GM18502 (cell line): ENCODE data around the gene KIAA1328.

ENCODE experiments used
- ATAC-seq: cut with Tn5 transposase; IDR thresholded peaks from one replicate; pipeline ENCODE4 v1.9.1; 2021; ENCODE audit warnings: mild to moderate bottlenecking; ENCODE audit not compliant: unreplicated experiment, poor library complexity

KIAA1328 gene

DNA sequence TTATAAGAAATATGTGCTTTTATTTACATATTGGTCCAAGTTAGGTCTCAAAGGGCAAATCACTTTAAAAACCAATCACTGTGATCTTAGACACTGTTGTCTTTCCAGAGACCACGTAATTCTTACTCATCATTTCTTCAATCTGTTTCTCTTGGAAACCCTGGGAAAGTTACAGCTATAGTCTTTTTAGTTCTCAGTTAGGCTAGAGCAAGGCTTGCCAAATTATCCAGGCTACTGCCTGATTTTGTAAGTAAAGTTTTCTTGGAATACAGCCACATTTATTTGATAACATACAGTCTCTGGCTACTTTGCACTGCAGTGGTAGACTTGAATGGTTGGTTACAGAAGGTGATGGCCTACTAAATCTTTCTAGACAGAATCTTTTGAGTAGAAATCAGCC is 106.0 kb downstream of the KIAA1328 start:
- no peak for ATAC-seq

DNA sequence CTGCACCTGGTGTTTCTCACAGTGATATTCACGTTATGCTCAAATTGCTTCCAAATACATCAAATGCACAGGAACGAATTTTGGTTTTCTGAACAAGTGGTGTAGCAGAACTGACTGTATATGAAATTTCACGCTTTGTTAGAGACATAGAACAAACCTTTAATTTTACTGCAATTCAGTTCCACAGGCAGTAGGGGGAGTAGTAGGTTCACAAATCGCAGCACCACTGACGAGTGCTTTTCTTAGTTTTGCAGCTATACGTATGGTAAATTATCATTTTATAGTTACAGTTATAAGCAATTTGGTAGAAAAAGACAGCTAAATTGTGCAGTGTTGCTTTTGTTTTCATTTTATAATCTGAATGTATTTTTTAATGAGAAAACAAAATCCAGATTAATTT is 113.3 kb downstream of the KIAA1328 start:
- ATAC-seq: peak; percentile 75

DNA sequence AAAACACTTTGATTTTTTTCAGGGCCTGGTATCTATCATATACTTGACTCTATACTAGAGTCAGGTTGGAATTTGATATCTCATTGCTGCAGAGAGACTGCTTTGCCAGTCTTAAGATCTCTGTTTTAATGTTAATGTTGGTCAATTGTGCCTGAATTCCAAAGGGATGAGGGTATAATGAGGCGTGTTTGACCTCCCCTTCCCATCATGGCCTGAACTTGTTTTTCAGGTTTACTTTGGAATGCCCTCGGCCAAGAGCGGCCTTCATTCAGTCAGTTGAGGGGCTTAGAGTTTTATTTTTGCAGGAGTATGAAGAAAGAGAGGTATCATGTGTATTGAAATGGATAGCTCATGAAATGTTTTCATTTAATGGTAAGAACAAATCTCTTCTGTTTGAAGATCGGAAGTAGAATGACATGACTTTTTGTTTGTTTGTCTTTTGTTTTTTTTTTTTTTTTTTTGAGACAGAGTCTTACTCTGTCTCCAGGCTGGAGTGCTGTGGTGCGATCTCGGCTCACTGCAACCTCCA is 119.0 kb downstream of the KIAA1328 start:
- no peak for ATAC-seq

DNA sequence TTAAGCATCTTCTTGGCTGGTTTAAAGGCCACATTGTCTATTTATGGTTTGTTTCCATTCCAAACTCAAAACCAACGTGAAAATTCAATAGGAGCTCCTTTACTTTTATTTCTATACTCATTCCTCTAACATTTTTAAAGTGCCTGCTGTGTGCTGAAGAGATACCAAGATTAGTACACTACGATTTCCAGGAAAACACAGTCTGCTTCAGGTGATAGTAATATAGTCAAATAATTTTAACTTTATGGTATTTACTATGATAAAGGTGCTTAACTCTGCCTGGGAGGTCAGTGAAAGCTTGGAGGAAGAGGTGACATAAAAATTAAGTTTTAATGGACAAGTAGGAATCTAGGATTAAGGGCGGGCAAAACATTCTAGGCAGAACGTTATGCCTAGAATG is 121.4 kb downstream of the KIAA1328 start:
- no peak for ATAC-seq

DNA sequence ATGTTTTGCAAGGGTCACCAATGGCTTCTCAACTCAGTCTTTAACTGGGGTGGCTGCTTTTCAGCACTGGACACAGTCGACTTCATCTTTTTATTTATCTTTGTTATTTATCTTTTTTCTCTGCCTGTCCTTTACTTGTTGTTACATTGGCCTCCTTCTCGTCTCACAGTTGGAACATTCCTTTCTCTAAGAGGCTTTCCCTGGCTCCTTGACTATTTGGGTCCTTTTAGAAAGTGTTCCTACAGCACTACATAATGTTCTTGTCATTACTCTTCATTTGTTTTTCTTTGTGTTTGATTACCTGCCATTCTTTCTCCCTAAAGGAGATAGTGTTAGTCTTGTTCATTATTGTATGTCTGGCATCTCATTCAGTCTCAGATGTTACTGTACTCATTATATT is 122.0 kb downstream of the KIAA1328 start:
- ATAC-seq: no peak

- ATAC-seq: no peak
These were observed 124.1 kb downstream of the KIAA1328 start for GRCh38 chr18:36953047-36953446.

DNA sequence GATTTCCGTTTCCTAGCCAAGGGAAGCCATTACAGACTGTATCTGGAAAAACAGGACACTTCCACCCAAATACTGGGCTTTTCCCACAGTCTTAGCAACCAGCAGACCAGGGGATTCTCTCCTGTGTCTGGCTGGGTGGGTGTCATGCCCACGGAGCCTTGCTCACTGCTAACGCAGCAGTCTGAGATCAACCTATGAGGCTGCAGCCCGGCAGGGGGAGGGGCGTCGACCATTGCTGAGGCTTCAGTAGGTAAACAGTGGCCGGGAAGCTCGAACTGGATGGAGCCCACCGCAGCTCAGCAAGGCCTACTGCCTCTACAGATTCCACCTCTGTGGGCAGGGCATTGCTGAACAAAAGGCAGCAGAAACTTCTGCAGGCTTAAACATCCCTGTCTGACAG is 131.1 kb downstream of the KIAA1328 start:
- ATAC-seq: no peak

- ATAC-seq: no peak
These were observed 134.5 kb downstream of the KIAA1328 start for GRCh38 chr18:36963464-36963863.

GRCh38 chr18:36974686-36975085 is 145.8 kb downstream of the KIAA1328 start:
- ATAC-seq: no peak

DNA sequence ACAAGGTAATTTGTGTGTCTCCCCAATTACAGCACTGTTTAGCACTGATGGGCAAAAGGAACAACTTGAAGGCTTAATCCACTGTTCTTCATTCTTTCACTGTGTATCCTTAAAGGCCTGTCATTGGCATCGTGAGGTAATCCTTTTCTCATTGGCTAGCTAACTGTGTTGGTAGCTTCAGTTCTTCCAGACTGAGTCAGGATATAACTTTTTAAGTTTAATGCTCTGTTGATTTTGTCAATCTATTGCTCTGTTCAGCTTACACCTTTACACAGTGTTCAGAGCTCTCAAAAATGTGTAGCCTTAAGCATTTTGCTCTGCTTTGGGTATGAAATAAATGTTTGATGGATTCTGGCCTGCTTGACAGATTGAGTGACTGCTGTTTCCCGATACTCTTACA is 148.2 kb downstream of the KIAA1328 start:
- no peak for ATAC-seq

DNA sequence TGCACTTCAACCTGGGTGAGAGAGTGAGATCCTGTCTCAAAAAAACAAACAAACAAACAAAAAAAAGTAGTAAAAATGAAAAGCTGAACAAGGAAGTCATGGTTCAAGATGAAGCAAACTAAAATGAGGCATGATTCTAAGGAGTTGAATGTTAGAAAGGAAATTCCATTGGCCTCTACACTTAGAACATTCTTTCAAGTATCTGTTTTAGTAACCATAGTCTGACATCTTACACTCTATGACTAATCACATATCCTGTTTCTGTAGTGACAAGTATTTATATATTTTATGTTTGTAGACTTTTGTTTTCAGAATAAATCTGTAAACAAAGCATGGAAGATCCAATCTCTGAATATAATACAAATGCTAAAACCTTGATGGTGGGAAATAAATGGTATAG is 164.1 kb downstream of the KIAA1328 start:
- no peak for ATAC-seq

GRCh38 chr18:37006742-37007141 is 177.8 kb downstream of the KIAA1328 start:
- ATAC-seq: no peak

- ATAC-seq: no peak
These were observed 183.5 kb downstream of the KIAA1328 start for GRCh38 chr18:37012452-37012851.

GRCh38 chr18:37019157-37019827 is 190.4 kb downstream of the KIAA1328 start:
- no peak for ATAC-seq

DNA sequence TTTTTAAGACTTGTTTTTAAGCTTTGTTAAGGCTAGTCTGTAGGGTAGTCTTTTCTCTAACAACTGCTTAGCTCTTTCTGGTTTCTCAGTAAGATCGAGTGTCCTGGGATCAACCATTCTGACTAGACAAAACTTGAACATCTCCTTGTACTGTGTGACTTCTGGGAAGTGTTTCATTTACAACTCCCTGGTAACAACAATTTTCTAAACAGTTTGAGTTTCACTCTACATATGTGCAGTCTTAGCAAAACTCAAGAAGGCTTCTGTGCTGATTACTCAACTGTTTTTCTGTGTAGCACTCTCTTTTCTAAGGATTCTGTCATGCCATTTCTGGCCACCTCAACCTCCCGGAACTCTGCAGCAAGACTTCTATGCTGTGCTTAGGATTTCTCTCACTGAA is 204.5 kb downstream of the KIAA1328 start:
- ATAC-seq: no peak

GRCh38 chr18:37042381-37042780 is 213.5 kb downstream of the KIAA1328 start:
- ATAC-seq: no peak

DNA sequence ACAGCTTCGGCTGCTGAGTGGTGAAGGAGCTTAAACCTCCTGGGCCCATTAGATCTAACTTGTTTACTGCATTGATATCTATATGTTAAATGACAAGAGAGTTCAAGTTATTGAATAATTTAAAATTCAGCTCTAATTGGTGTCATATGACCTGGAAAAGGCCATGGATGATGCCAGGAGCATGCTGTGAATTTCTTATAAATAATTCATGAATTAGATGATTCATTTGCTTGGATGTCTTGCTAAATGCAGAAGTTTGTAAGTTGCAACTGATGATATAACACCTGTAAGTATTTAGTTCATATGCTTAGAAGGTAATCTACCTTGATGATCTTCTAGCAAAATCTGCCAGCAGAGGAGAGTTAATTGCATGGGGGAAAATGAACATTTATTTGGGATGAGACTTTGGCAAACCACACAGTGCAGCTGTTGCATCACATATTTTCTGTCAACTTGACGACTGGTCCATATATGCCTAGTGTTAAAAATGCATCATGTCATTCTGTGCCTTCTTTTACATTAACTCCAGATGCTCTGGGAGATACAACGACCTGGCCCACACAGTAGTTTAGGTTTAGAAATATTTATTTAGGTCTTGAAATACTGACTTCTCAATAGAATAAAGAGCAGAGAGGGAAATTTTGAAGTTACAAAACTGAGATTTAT is 226.3 kb downstream of the KIAA1328 start:
- no peak for ATAC-seq

DNA sequence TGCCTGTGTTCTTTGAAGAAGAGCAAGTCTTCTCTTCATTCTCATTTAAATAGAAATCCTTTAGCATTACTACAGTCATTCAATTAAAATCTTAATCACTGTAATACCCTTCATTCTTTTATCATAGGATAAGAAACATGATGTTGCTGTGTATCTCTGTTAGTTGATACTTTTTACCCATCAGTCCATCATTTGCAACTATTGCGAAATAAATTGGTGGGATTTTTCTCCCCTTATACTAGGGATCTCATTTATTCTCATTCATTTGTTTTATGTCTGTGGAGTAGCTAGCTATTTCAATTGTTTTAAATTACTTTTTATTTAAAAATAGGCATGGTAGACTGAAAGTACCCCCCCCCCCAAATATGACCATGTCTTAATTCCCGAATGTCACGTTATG is 235.3 kb downstream of the KIAA1328 start:
- ATAC-seq: no peak

DNA sequence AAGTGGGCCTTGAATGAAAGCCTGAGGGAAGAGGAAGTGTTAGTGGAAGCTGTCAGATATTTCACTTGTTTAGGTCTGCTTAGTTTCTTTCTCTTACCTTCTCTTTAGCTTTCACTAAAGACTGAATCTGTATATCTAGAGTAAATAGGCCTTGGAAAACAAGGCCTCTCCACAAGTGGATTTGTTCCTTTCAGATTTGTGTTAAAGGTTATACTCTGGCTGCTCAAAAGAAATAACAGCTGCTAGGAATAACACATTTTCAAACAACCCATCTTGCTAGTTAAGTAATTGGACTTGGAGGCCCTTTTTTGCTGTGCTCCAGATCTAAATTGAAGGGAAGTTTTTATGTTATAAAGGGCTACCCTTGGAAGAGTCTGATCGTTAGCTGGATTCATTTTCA is 236.3 kb downstream of the KIAA1328 start:
- no peak for ATAC-seq

GRCh38 chr18:37084912-37085311 is 256.0 kb downstream of the KIAA1328 start:
- ATAC-seq: no peak

DNA sequence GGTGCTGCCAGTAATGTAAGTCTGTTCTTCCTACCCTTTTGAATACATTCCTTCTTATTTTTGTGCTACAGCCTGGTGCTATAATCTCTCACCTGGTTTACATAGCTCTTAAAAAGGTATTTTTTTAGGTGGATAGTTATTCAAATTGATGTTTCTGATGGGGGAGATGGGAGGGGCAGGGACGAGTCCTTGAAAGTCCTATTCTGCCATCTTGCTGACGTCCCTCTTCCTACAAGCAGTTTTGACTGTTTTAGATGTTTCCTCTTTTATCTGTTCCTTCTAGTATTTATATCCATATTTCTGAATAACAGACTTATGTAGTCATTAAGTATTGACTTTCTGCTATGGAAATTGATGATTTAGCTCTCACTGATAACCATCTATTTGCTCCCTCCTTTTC is 256.4 kb downstream of the KIAA1328 start:
- ATAC-seq: no peak
